ENCODE data around the gene C6orf136.
"Not testable (repeated sequence)": the region's sequence is repeated elsewhere in the genome, so short reads cannot be mapped to it uniquely, and the experiment has no call there.

The C6orf136 gene, protein sequence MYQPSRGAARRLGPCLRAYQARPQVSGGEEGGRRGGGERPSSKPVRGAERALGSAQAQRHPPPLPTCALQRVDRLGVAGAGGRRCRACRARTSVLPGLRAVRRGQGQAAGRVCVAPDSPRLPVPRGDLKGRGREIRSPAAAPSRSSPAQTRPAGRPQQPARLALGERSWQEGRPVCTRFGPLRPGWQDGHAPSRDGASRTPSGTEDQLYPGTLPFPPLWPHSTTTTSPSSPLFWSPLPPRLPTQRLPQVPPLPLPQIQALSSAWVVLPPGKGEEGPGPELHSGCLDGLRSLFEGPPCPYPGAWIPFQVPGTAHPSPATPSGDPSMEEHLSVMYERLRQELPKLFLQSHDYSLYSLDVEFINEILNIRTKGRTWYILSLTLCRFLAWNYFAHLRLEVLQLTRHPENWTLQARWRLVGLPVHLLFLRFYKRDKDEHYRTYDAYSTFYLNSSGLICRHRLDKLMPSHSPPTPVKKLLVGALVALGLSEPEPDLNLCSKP

DNA sequence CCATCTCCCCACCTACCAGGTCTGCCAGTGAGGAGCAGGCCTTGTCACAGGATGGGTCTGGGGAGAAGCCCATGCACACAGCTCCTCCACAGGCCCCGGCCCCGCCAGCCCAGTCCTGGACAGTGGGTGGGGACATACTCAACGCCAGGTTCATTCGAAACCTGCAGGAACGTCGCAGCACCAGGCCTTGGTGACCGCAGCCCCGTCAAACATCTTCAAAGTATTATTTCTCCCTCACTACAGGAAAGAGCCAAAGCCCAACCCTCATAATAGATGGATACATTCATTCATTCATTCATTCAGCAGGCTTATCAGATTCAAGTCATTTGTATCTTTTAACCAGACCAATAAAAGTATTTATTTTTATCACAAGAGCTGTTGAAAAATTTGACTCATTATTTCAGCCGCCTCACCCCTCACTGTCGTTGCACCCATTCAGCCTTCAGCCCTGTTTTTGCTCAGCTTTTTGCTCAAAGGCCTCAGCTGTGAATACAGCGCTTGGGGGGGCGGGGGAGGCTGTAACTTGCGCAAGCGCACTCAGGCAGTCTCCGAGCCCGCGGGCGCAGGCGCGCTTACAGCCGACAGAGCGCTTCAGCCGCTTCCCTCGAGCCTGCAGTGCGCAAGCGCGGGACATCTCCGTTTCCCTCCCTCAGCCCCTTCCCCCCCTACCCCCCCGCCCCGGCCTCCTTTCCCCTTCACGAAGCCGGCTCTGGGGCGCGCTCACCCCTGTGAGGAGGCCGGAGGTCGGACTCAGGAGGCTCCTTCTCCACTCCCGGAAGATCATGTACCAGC, at the start of gene C6orf136:
Gene C6orf136 (plus strand): TSS at position 684 of the 792 bp plus-strand sequence. CDS start 99 bp downstream, at position 783.
- FAIRE-seq: peak; percentile 13
- DNase-seq (ENCODE audit: insufficient read length, low spot score): peak; percentile 97

DNA sequence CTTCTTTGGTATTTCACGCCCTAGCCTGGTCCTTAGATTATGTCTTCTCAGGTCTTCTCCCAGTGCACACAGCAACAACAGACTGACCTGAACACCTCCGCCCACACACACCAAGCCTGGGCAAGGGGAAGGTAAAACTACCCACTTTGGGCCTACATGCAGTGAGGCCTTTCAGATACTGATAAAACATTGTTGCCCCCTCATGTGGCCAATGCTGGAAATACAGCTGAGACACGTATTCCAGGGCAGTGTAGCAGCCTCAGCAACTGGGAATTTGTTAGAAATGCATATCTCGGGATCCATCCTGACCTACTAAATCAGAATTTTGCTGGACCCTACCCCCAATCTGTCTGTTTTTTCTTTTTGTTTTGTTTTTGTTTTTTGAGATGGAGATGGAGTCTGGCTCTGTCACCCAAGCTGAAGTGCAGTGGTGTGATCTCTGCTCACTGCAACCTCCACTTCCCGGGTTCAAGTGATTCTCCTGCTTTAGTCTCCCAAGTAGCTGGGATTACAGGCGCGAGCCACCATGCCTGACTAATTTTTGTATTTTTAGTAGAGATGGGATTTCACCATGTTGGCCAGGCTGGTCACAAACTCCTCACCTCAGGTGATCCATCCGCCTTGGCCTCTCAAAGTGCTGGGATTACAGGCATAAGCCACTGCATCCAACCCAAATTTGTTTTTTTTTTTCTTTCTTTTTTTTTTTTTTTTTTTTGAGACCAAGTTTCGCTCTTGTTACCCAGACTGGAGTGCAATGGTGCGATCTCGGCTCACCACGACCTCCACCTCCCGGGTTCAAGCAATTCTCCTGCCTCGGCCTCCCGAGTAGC, 49.4 kb upstream of the C6orf136 start:
- FAIRE-seq: not testable (repeated sequence)
- peak; percentile 79 for DNase-seq (ENCODE audit: insufficient read length, low spot score)

DNA sequence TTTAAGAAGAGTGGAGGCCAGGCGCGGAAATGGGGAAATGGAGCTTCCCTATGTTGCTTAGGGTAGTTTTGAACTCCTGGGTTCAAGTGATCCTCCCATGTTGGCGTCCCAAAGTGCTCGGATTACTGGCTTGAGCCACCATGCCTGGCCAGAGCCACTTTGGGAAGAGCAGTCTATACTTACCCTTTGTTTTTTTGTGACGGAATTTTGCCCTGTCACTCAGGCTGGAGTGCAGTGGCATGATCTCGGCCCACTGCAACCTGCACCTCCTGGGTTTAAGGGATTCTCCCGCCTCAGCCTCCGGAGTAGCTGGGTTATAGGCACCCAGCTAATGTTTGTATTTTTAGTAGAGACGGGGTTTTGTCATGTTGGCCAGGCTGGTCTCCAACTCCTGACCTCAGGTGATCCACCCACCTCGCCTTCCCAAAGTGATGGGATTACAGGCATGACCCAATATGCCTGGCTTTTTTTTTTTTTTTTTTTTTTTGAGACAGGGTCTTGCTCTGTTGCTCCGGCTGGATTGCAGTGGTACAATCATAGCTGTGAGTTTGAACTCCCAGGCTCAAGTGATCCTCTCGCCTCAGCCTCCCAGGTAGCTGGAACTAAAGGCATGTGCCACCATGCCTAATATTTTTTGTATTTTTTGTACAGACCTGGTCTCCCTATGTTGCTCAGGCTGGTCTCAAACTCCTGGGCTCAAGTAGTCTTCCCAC, 47.9 kb upstream of the C6orf136 start:
- FAIRE-seq: no peak

DNA sequence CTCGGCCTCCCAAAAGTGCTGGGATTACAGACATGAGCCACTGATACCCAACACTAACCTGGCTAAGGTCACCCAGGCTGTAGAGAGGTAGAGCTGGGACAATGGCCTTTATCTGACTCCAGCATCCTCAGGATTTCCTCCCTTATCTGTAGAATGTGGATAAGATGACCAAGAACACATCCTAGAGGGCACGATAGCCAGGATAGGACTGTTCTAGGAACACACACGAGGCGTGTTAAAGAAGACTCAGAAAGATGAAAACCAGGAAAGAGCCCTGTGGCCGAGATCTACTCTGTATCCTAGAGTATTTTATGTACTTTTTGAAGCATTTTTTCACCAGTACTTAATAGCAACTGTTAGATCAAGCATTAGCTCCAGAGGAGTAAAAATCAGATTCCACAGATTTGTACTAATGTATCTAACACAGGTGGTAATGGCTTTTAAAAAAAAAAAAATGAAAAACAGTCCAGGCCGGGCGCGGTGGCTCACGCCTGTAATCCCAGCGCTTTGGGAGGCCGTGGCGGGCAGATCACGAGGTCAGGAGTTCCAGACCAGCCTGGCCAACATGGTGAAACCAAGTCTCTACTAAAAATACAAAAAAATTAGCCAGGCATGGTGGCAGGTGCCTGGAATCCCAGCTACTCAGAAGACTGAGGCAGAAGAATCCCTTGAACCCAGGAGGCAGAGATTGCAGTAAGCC, 47.2 kb upstream of the C6orf136 start:
- DNase-seq (ENCODE audit: insufficient read length, low spot score) (no peak), FAIRE-seq (no peak)

More for the DNA sequence above, 47.9 kb upstream of the C6orf136 start:
- DNase-seq (ENCODE audit: insufficient read length, low spot score): no peak

DNA sequence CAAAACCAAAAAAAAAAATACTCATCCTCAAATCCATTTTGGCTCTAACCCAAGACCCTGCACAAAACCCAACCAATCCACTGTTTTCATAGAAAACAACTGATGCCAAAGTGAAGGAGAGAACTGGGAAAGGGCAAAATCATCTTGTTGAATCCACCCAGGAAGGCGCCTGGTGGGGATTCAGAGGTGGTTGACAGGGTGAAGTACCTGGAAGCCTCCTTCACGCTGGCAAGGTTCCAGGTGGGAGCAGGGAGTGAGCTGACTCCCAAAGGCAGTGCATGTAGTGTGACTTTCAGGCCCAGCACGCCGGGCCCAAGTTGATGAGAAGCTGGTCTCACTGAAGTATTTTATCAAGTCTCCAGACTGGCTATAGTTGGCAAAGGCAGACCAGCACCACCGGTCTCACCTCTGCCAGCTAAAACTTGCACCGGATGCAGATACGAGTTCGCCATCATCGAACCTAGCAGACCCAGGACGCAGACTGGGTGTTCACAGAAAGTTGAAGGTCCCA, 46.4 kb upstream of the C6orf136 start:
- no peak for FAIRE-seq

DNA sequence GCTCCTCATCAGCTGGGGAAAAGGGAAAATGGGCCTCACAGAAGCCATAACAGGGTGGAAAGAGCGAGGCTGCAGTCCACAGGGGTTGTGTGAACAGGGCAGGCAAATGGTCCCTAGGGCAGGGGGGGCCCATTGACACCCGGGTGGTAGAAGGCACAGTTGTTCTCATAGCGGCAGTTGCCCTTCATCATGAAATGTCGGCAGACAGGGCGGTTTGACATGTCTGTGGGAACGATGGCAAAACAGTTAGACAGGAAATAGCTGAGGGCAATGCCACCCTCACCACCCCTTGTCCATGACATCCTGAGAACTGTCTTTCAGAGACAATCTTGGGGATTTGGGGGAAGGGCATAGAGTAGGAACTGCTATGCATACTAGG, 45.5 kb upstream of the C6orf136 start:
- FAIRE-seq (no peak), DNase-seq (ENCODE audit: insufficient read length, low spot score) (no peak)

More for the DNA sequence above, 46.4 kb upstream of the C6orf136 start:
- DNase-seq (ENCODE audit: insufficient read length, low spot score): no peak

DNA sequence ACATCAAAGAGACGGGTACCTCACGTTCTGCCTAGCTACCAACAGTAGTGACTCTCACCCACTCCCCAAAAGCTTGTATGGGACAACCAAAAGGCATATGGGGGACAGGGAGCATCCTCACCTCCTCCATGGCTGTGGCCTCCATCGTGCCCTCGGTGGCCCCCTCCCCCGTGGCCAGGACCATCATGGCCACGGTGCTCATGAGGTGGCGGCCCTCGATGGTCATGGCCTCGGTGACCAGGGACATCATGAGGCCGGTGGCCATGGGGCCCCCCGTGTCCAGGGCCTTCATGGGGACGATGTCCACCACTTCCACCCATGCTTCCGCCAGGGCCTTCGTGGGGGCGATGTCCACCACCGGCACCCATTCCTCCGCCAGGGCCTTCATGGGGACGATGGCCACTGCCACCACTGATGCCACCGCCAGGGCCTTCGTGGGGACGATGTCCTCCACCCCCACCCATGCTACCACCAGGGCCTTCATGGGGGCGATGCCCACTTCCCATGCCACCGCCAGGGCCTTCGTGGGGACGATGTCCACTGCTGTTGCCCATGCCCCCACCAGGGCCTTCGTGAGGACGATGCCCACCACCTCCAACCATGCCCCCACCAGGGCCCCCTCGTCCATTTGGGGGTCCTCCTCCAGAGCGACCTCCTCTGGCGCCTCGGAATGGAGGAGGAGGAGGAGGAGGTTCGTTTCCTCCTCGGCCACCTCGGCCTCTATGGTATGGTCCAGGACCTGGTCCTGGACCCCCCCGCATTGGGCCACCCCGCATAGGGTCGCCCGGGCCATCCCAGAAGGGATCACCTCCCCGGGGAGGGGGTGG, 44.9 kb upstream of the C6orf136 start:
- no peak for FAIRE-seq
- DNase-seq (ENCODE audit: insufficient read length, low spot score): no peak

DNA sequence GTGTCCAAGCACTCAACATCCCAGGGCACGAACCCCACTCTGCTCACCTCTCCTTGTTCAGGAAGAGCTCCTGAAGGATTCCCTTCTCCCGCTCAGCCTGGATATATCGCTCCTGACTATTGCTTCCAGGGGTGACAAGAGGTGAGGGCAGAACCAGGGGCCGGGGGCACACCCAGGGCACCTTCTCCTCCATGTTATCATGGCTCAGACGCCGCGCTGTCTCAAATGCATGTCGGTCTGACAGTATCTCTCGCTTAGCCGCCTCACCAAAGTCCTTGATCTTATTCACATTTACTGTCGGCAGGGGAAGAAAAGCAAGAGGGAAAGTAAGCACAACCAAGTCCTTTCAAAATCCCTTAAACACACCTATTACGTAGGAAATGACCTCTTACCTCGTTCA, 43.0 kb upstream of the C6orf136 start:
- FAIRE-seq: no peak
- no peak for DNase-seq (ENCODE audit: insufficient read length, low spot score)

DNA sequence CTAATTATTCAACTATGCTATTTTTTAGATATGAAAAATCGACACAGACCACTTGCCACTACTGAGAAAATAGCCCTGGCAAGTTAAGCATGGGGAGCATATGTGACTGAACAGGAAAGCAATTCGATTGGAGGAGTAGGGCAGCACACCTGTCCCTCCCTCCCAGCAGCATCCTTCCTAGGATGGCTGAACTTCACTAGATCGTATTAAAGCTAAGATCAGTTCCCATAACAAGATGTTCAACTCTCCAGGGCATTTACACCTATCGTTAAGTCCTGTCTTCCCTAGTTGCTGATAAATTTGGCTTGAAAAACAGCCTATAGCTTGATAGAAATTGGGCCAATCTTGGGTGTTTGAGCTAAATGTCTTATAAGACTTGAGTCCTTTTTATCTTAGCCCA, 36.9 kb upstream of the C6orf136 start:
- DNase-seq (ENCODE audit: insufficient read length, low spot score): no peak
- no peak for FAIRE-seq

DNA sequence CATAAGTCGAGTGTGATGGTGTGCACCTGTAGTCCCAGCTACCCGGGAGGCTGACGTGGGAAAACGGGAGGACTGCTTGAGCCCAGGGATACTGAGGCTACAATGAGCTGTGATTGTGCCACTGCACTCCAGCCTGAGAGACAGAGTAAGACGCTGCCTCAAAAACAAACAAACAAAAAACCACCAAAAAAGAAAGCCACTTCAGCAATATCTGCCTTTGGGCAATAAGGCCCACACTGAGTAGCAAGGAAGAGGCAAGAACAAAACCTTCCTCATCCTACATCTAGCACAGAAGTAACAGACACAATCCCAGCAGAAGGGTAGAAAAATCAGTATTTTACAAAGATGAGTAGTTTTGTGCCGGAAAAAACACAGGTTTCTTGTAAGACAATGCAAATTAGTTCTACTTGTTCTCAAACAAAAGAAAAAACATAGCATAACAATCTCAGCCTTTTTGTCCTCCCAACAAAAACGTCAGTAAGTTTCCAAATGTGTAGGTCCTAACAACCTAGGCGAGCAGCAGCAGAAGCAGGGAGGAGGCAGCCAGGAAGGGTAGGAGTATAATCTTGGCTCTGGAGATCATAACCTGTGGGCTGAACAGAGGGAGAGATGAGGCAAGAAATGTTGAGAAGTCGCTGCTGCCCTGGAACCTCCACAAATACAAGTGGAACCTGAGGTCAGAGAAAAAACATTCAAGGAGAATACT, 35.6 kb upstream of the C6orf136 start:
- DNase-seq (ENCODE audit: insufficient read length, low spot score): no peak
- FAIRE-seq: no peak

DNA sequence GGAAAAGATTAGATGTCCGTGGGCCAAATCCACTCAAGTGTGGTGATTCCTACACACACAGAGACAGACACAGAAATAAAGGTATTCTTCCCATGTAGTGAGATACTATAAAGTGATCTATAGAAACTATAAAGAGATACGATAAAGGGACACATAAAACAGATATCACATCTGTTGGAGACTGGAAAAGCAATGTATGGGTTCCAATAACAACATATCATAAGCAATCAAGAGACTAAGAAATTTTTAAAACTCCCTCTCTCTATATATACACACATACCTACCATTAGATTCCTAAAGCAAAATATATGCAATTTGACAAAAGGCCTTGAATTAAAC, 35.1 kb upstream of the C6orf136 start:
- DNase-seq (ENCODE audit: insufficient read length, low spot score) (no peak), FAIRE-seq (no peak)

DNA sequence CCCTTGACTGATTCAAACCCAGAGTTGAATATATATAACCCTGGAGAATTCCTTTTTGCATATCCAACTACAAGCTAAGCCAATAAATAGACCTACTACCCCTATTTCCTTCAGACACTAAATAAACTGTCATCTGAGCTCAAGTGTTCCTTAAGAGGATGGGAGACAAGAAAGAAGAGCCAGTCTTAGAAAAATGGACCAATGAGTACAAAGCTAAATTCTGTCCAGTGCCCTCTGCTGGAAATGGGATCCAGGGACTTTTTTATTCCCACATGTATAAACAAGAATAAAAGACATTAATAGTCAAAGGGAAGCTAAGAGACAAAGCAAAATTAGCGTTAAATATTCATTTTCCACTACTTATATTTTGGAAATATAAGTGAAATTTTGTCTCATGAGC, 34.7 kb upstream of the C6orf136 start:
- DNase-seq (ENCODE audit: insufficient read length, low spot score) (no peak), FAIRE-seq (no peak)

DNA sequence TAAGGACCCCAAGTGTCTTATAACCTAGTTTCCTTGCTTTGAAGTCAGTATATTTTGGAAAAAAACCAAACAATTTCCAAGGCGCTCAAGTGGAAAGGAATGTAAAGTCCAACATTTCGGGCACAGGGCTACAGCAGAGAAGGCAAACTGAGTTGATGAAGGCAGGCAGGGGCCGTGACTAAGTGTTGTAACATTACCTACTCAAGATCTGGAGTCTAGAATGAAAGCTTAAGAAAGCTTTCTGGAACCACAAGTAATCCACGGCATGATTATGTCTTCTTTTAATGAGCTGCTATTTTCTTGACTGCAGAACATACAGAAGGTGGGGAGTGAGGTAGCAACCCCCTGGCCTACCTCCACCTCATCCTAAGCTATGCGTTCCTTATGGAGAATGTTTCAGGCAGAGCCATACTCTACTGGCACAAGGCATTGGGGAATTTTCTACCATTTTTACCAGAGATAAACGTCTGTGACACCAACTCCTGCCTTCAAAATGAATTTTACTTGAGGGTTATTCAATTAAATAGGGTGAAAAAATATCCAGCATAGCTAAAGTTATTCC, 34.2 kb upstream of the C6orf136 start:
- FAIRE-seq: no peak
- DNase-seq (ENCODE audit: insufficient read length, low spot score): no peak

DNA sequence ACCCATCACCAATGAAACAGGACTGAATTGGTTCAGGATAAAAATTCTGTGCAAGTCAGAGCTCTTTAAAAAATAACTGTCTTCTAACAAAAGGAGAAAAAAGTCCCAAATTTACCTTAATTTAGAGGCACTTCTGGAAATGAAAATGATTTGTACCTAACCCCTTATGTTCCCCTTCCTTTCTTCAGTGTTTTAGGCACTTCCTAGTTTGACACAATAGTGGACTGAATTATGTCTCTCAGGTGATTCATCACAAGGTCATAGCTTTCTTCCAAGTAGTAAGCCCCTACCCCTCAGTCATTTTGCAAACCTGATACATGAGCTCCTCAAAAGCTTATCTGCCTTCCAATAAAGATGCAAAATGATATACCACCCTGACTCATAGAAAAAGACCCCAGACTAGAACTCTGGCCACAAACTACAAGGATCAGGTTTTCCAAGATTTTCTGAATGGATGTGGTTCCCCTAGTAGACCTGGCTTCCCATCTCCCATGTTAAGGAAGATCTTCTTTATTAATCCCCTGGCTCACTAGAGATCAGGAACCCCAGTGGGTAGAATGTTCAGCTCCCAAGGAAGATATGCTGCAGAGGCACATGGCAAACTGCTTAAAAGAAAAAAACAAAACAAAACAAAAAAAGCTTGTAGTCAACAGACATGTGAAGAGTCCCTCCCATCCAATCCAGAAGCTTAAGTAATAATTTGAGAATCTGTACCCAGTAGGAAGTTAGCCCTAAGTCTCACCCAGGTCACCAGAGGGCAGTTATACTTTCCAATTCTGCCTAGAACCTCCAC, 33.5 kb upstream of the C6orf136 start:
- FAIRE-seq (no peak), DNase-seq (ENCODE audit: insufficient read length, low spot score) (no peak)

DNA sequence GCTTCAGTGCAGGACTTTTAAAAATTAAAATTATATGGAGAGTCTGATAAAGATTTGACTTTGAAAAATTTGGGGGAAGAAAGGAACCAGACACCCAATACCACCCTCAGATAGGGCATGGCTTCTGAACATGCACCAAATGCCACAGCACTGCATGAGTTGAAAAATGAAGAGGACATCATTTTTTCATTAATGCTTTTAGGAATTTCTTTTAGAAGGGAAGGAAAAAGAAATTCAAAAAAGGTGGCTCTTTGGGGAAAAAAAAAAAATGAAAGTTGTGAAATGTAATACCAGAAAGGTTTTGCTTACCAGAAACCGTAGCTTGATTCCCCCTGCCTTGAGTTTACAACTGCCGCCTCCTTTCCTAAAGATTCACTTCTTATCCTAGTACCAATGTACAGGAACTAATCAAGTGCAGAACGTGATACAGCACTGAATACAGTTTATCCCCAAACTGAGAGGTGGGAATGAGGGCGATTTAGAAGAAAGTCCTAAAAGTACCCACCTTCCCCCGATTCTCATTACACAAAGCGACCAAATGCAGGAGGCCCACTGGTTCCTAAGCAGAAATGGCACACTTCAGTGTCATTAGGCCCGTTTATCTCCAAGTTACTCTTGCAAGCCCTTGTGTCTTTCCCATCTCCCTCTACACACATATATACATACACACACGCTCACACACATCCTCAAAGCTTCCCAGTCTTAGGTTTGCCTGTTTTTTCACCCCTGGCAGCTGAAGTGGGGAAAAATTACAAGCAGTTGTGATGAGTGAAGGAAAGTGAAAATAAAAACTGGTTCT, 32.7 kb upstream of the C6orf136 start:
- DNase-seq (ENCODE audit: insufficient read length, low spot score) (no peak), FAIRE-seq (no peak)

DNA sequence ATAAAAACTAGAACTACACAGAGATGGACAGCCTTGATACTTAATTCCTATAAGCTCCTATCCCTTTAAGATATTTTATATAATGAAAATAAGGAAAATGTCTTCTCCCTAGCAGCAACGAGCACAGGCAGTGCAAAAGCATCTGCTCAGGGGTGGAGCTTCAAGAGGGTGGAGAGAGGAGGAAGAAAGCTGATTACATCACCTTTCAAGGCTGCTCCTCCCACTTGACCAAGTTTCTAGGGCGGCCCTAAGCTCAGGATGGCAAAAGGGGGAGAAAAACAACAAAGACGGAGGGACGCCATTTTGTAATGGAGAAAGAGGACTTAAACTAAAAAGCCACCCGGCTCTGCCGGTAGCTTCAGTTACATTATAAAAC, 32.1 kb upstream of the C6orf136 start:
- no peak for FAIRE-seq
- DNase-seq (ENCODE audit: insufficient read length, low spot score): peak; percentile 84

Data from HTR-8/SVneo (cell line).